ENCODE data around the gene SLC43A3.

DNA sequence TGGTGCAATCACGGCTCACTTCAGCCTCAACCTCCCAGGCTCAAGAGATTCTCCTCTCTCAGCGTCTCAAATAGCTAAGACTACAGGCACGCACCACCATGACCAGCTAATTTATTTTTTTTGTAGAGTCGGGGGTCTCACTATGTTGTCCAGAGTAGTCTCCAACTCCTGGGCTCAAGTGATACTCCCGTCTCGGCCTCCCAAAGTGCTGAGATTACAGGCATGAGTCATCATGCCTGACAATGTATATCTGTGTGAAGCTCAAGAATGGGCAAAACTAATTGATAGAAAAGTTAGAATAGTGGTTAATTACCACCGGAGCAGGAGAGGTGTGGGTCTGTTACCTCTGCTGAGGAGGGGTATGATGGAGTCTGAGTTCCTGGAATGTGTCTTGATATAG is 9.1 kb upstream of the SLC43A3 start:
- TF ChIP-seq, protein P1, sequence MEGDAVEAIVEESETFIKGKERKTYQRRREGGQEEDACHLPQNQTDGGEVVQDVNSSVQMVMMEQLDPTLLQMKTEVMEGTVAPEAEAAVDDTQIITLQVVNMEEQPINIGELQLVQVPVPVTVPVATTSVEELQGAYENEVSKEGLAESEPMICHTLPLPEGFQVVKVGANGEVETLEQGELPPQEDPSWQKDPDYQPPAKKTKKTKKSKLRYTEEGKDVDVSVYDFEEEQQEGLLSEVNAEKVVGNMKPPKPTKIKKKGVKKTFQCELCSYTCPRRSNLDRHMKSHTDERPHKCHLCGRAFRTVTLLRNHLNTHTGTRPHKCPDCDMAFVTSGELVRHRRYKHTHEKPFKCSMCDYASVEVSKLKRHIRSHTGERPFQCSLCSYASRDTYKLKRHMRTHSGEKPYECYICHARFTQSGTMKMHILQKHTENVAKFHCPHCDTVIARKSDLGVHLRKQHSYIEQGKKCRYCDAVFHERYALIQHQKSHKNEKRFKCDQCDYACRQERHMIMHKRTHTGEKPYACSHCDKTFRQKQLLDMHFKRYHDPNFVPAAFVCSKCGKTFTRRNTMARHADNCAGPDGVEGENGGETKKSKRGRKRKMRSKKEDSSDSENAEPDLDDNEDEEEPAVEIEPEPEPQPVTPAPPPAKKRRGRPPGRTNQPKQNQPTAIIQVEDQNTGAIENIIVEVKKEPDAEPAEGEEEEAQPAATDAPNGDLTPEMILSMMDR (IDR thresholded peaks at IDR 0.05; ENCODE audit: extremely low read depth in 1 of 2, insufficient read depth in 1 of 2, low read depth in 1 of 2, low read length in 2 of 2): no peak
- no peak for TF ChIP-seq POLR2AphosphoS5 (IDR thresholded peaks at IDR 0.05; ENCODE audit: insufficient read depth, low read depth, low read length)
- no peak for TF ChIP-seq EZH2 (IDR thresholded peaks at IDR 0.05; ENCODE audit: borderline replicate concordance, low read depth, low read length, severe bottlenecking)
- TF ChIP-seq POLR2A (IDR thresholded peaks at IDR 0.05; ENCODE audit: low read depth, low read length): no peak
- no peak for TF ChIP-seq MYC (IDR thresholded peaks at IDR 0.05; ENCODE audit: low read depth, low read length)
- TF ChIP-seq, protein P2, sequence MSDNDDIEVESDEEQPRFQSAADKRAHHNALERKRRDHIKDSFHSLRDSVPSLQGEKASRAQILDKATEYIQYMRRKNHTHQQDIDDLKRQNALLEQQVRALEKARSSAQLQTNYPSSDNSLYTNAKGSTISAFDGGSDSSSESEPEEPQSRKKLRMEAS (IDR thresholded peaks at IDR 0.05; ENCODE audit: insufficient read depth, insufficient read length): no peak
- no peak for TF ChIP-seq FOS (IDR thresholded peaks at IDR 0.05; ENCODE audit: borderline replicate concordance, insufficient read depth, low read length)
